ENCODE data around the gene MYT1.
"Not testable (repeated sequence)": the region's sequence is repeated elsewhere in the genome, so short reads cannot be mapped to it uniquely, and the experiment has no call there.

DNA sequence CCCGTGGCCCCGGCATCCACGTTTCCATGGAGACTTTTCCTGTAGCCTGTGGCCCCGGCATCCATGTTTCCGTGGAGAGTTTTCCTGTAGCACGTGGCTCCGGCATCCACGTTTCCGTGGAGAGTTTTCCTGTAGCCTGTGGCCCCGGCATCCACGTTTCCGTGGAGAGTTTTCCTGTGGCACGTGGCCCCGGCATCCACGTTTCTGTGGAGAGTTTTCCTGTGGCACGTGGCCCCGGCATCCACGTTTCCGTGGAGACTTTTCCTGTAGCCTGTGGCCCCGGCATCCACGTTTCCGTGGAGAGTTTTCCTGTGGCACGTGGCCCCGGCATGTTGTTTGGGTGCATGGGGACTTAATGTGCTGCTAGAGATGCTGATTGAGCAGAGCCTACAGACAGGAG is 23.0 kb downstream of the MYT1 start:
- TF ChIP-seq CTCF (IDR thresholded peaks at IDR 0.05); ZFX (IDR thresholded peaks at IDR 0.05; ENCODE audit: borderline replicate concordance): not testable (repeated sequence)

Measured in 22Rv1 (cell line).